ENCODE measurements around the gene LRRC31.
A peak's percentile ranks its signal among the peaks of the same experiment; 100 is the strongest.

LRRC31 gene

GRCh38 chr3:169861871-169862270 is 7.9 kb downstream of the LRRC31 start:
- DNase-seq, result no peak

GRCh38 chr3:169857811-169858210 is 11.9 kb downstream of the LRRC31 start:
- no peak for DNase-seq

GRCh38 chr3:169855514-169855913 is 14.2 kb downstream of the LRRC31 start:
- DNase-seq, result no peak

GRCh38 chr3:169850618-169851017 is 19.1 kb downstream of the LRRC31 start:
- no peak for DNase-seq

- DNase-seq, result no peak
These were observed 21.0 kb downstream of the LRRC31 start for GRCh38 chr3:169848741-169849140.

- no peak for DNase-seq
These were observed 21.8 kb downstream of the LRRC31 start for GRCh38 chr3:169847896-169848295.

- peak; percentile 13 for DNase-seq
These were observed 23.1 kb downstream of the LRRC31 start for GRCh38 chr3:169846458-169847193.

GRCh38 chr3:169842960-169843359 is 26.8 kb downstream of the LRRC31 start:
- no peak for DNase-seq

- DNase-seq, result no peak
These were observed 28.6 kb downstream of the LRRC31 start for GRCh38 chr3:169841171-169841570.

- no peak for DNase-seq
These were observed 31.2 kb downstream of the LRRC31 start for GRCh38 chr3:169838511-169839030.

- DNase-seq, result no peak
These were observed 32.8 kb downstream of the LRRC31 start for GRCh38 chr3:169836942-169837275.

- no peak for DNase-seq
These were observed 33.4 kb downstream of the LRRC31 start for GRCh38 chr3:169836078-169836941.

- no peak for DNase-seq
These were observed 34.2 kb downstream of the LRRC31 start for GRCh38 chr3:169835533-169835932.

- DNase-seq, result no peak
These were observed 42.0 kb downstream of the LRRC31 start for GRCh38 chr3:169827712-169828111.

GRCh38 chr3:169825316-169825715 is 44.4 kb downstream of the LRRC31 start:
- DNase-seq, result no peak

GRCh38 chr3:169822983-169823382 is 46.8 kb downstream of the LRRC31 start:
- no peak for DNase-seq

- no peak for DNase-seq
These were observed 47.2 kb downstream of the LRRC31 start for GRCh38 chr3:169822540-169822939.

GRCh38 chr3:169822091-169822490 is 47.6 kb downstream of the LRRC31 start:
- no peak for DNase-seq

- DNase-seq, result no peak
These were observed 51.4 kb downstream of the LRRC31 start for GRCh38 chr3:169818316-169818715.

- DNase-seq, result no peak
These were observed 54.1 kb downstream of the LRRC31 start for GRCh38 chr3:169815590-169816150.

GRCh38 chr3:169813757-169814517 is 55.8 kb downstream of the LRRC31 start:
- no peak for DNase-seq

- DNase-seq, result no peak
These were observed 56.5 kb downstream of the LRRC31 start for GRCh38 chr3:169813278-169813677.
